ENCODE measurements around the gene SGSM1. TPM values are rescaled to one million over a fixed set of nuclear protein-coding genes. Genes with fewer than 3 reads are reported as not detected.

Gene SGSM1
- total RNA-seq, 3 donors from 2014 or later = 2.0 to 6.5 (median 3.0) TPM

DNA sequence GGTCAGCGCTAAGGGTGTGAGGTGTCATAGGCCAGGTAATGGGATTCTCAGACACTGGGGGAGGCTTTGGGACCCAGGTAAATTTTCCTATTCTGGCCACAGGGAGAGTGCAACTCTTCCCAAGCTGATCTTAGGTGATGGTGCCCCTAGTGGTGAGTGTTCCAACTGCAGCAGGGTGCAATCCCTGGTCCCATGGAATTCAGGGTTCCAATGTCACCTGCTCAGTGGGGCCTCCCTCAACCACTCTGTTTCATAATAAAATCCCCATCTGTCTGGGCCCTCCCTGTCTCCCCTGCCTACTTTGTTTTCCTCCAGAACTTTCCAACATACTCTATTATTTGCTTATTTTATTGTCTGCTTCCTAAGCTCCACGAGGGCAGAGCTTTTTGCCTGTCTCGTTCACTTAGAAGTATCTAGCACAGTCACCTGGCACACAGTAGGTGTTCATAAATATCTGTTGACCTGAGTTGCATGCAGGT is 2.9 kb upstream of the SGSM1 start:
- intact Hi-C loops (cut with DNase I, micrococcal nuclease) = no loop called here
- H3K4me3 ChIP-seq = no peak overlapping the region
- H3K4me1 ChIP-seq (ENCODE audit: low read depth) = no peaks in the 10 kb centered on the region
- DNase-seq (peak in 2 of 3 donors; percentile 75 to 83), ATAC-seq (peak; percentile 63)
- H3K36me3 ChIP-seq (ENCODE audit: low read depth) = no peaks in the 10 kb centered on the region
- peak; percentile 92 for TF ChIP-seq CTCF (IDR thresholded peaks at IDR 0.05)
- H3K9me3 ChIP-seq = no peaks in the 10 kb centered on the region

DNA sequence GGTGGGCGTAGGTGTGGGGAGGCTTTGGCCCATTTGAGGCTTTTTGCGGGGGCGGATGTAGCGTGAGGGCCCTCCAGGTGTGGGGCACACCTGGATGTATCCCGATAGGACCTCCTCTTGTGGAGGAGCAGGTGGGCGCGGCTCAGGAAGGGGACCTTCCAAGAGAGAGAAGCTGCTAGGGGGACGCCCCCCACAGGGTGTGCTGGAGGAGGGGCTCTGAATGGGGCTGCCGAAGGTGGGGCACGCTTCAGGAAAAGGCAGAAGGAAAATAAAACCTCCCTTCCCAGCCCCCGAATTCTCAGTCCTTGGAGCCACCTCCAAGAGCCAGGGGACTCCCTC is 621 bp downstream of the SGSM1 start:
- TF ChIP-seq CTCF (IDR thresholded peaks at IDR 0.05) = no peak
- ATAC-seq (no peak), DNase-seq (peak in 2 of 3 donors; percentile 48 to 54)
- H3K4me3 ChIP-seq = no peak overlapping the region
- H3K36me3 ChIP-seq (ENCODE audit: low read depth) = no peaks in the 10 kb centered on the region
- H3K9me3 ChIP-seq = no peaks in the 10 kb centered on the region
- H3K4me1 ChIP-seq (ENCODE audit: low read depth) = no peaks in the 10 kb centered on the region
- intact Hi-C loops (cut with DNase I, micrococcal nuclease) = loop anchor here in 1 of 2 donors (5.0 kb wide), 1 partner anchor 596 kb away; no protein-coding TSS in a partner anchor

DNA sequence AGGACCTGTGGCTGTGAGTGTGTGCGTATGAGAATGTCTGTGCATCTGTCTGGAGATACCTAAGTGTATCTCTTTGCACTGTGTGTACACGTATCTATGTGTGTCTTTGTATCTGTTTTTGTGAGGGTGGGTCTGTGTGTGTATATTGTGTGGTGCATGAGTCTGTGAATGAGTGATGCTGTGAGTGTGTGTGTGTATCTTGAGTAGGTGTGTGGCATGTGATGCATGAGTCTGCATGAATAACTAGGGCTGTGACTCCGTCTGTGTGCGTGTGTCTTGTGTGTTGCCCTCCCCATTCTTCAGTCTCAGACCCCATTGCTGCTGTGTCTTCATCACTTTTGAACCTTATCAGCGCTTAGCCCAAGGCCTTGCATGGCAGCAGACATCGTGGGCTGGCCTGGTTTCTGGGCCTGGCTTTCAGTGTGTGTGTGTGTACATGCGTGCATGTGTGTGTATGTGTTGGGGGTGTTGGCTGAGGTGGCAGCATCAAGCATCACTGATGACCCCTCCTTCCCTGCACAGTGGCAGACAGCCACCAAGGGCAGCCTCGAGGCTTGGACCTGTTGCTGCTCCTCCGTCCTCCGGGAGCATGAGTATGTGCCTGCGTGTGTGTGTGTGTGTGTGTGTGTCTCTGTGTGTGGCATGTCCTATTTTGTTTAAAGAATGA is 1.4 kb downstream of the SGSM1 start:
- no peak overlapping the region for H3K4me3 ChIP-seq
- ATAC-seq = no peak
- intact Hi-C loops (cut with DNase I, micrococcal nuclease) = loop anchor here in 1 of 2 donors (5.0 kb wide), 1 partner anchor 595 kb away; no protein-coding TSS in a partner anchor

GRCh38 chr22:24809331-24809730 is 3.3 kb downstream of the SGSM1 start:
- Histone ChIP-seq H3K9me3 (no peaks in the 10 kb centered on the region), H3K36me3 (ENCODE audit: low read depth) (no peaks in the 10 kb centered on the region), H3K4me3 (no peak overlapping the region), H3K4me1 (ENCODE audit: low read depth) (no peaks in the 10 kb centered on the region)
- DNase-seq = no peak
- intact Hi-C loops (cut with DNase I, micrococcal nuclease) = loop anchor here in 1 of 2 donors (5.0 kb wide), 1 partner anchor 593 kb away; no protein-coding TSS in a partner anchor
- no peak for TF ChIP-seq CTCF (IDR thresholded peaks at IDR 0.05)
- ATAC-seq = no peak

More for the DNA sequence above, 1.4 kb downstream of the SGSM1 start:
- H3K4me1 ChIP-seq (ENCODE audit: low read depth) = no peaks in the 10 kb centered on the region
- no peaks in the 10 kb centered on the region for H3K9me3 ChIP-seq
- H3K36me3 ChIP-seq (ENCODE audit: low read depth) = no peaks in the 10 kb centered on the region
- no peak for TF ChIP-seq CTCF (IDR thresholded peaks at IDR 0.05)
- DNase-seq = peak in 1 of 3 donors; percentile 41

DNA sequence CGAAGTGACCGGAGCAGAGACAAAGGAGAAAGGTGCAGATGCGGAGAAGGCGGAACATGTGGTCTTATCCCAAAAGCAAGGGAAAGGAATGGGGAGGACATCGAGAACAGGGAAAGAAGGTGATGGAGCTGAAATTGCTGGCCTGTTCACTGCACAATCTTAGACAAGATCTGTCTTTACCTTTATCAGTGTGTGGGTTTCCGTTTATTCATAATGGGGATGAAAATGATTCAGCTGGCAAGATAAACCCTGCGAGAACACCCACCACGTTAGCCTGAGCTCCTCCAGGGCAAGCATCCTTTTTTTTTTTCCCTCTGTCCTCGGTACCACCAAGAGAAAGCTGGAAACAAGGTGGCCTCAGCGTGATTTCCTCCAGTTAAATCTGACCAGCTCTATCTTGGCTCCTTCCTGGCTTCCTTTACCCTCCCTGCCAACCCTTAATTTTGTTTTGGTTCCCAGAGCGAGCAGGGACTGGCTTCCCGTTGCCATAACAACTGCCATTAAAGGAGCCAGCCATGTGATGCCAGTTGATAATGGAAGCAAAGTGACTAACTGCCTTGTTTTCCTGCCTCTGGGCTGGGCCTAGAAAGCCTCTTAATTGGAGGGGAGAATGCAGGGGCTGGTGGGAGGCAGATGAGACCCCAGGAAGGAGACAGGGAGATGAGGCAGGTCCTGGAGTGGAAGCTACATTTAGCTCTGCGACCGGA is 4.2 kb downstream of the SGSM1 start:
- no peaks in the 10 kb centered on the region for H3K4me1 ChIP-seq (ENCODE audit: low read depth)
- DNase-seq (no peak), ATAC-seq (no peak)
- TF ChIP-seq CTCF (IDR thresholded peaks at IDR 0.05) = no peak
- H3K9me3 ChIP-seq = no peaks in the 10 kb centered on the region
- no peaks in the 10 kb centered on the region for H3K36me3 ChIP-seq (ENCODE audit: low read depth)
- intact Hi-C loops (cut with DNase I, micrococcal nuclease) = no loop called here
- no peak overlapping the region for H3K4me3 ChIP-seq

Data from mucosa of descending colon (tissue), 3 donors.